ENCODE data around the gene EEF1A2. TPM values are rescaled to one million over a fixed set of nuclear protein-coding genes. Genes with fewer than 3 reads are reported as not detected.
"Not testable (repeated sequence)": the region's sequence is repeated elsewhere in the genome, so short reads cannot be mapped to it uniquely, and the experiment has no call there.

The EEF1A2 gene
- total RNA-seq, 1 experiment from 2014 or later, result 0.46 TPM

DNA sequence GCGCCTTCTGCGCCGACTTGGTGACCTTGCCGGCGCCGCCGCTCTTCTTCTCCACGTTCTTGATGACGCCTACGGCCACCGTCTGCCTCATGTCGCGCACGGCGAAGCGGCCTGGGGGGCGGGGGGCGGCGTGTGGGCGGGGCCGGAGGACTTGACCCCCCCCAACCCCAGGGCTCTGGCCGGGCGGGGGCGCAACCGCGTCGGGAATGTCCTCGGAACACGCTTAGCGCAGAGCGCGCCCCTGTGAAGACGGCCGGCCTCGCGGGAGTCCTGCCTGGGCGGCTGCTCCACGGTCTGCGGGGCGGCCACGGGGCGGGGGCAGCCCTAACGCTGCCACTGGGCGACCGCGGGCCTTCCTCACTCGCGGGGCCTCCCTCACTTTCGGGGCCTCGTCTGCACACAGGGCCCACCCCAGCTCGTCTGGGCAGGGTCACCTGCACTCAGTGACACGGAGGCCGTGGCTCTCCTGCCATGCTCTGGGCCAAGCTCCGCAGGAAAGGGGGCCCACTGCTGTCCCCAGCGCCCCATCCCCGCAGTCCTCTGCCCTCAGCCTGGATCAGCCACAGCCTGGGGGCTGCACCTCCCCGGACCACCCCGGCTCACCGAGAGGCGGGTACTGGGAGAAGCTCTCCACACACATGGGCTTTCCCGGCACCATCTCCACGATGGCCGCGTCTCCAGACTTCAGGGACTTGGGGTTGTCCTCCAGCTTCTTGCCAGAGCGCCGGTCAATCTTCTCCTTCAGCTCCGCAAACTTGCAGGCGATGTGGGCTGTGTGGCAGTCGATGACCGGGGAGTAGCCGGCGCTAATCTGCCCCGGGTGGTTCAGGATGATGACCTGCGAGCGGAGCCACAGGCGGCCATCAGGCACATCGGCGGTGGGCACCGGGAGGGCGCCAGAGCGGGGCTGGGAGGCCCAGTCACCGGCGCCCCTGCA lies 10.3 kb downstream of the EEF1A2 start:
- no peak for DNase-seq (ENCODE audit: low read depth)

DNA sequence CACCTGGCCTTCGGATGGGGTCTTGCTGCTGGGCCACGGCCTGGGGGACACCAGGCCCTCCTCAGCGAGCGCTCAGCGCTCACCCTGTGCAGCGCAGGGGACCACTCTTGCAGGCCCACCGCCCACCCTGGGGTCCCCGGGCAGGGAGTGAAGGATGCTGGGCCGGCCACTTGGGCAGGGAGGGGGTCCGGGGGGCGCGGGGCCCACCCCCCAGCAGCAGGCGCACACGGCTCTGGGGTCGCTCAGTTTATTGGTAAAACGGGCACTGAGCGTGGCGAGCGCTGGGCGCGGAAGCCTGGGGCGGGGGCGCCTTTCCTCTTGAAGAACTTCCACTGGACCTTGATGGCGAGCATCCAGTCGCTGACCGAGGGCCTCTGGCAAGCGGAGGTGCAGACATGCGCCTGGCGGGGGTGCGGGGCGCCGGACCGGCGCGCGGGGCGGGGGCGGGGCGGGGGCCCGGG lies 11.1 kb downstream of the EEF1A2 start:
- no peak for DNase-seq (ENCODE audit: low read depth)

DNA sequence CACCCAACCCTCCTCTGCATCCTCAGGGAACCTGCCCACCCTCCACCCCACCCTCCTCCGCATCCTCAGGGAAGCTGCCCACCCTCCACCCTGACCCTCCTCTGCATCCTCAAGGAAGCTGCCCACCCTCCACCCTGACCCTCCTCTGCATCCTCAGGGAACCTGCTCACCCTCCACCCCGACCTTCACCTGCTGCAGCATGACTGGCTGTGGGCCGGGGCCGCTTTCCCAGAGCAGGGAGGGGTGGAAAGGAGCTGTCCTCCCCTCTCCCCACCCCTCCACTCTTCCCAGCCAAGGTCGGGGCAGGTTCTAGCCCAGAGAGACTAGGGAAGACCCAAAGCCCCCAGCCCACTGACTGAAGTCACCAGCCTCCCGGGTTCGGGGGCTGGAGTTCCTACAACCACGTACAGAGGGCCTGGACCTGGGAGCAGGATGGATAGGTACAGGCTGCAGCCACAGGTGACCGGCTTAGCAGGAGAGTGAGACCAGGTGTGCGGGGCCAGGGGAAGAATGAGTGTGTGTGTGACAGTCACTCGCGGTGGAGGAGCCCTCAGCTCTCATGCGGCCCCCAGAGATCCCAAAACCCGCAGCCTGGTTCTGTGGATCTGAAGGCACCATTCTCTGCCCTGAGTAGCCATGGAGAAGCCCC lies 11.6 kb downstream of the EEF1A2 start:
- DNase-seq (ENCODE audit: low read depth), result no peak

DNA sequence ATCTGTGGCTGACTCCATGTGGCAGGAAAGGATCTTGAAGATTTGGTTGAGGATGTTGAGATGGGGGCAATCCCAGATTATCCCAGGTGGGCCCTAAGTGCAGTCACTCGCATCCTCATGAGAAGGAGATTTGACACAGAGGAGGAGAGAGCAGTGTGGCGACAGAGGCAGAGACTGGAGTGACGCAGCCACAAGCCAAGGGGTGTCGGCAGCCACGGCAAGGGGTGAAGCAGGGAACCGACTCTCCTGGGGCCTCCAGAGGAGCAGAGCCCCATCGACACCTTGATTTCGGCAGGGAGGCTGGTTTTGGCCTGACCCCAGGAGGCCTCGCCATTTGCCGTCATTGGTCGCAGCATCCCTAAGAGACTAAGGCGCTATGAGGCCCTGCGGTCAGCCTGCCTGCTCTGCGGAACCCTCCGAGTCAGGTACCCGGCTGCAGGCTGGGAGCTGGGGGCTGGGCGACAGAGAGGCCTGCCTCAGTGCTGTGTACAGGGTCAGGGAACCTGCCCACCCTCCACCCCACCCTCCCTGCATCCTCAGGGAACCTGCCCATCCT lies 12.5 kb downstream of the EEF1A2 start:
- no peak for DNase-seq (ENCODE audit: low read depth)

DNA sequence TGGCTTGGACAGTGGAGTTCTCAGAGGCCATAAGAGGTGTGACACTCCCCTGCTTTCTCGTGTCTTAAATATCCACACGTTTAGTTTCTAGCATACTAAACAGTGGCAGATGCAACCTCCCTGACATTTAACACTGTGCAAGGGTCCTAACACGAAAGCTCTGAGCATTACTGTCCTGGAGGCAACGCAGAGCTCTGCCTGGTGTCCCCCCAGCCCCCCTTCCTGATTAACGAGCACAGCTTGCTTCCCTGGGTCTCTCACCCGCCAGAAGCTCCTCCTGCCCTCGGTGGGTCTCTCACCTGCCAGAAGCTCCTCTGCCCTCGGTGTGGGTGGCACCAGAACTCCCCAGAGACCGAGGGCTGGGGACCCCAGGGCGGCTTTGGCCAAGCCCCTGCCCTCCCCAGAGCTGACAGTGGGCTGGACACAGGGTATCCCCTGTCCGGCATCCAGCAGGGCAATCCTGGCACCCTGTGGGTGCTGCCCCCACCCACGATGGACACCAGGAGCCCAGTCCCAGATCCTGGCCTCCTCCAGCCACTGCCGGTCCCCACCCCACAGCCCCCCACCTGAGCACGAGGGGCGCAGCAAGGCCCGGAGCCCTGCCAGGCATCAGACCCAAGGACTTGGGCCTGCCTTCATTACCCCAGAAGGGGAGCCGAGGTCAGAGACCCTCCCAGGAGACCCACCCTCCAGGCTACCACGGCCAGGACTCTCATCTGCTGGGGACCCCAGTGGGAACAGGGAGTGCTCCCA lies 14.1 kb downstream of the EEF1A2 start:
- no peak for DNase-seq (ENCODE audit: low read depth)

DNA sequence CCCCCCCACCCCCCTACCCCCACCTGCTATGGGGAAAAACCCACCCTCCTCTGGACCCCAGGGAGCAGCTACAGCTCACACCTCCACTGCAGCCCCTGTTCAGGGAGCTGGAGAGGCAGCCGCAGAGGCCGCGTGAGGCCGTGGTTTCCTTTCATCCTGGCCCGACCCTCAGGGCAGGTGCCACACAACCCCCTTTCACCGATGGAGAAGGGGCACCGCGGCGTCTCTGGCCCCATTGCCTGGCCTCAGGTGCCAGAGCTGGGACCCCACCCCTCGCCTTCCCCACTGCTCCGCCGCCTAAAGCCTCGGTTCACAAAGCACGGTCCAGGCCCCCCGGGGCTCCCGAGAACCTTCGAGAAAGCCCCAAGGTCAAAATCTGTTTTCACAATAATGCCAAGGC lies 14.6 kb downstream of the EEF1A2 start:
- no peak for DNase-seq (ENCODE audit: low read depth)

DNA sequence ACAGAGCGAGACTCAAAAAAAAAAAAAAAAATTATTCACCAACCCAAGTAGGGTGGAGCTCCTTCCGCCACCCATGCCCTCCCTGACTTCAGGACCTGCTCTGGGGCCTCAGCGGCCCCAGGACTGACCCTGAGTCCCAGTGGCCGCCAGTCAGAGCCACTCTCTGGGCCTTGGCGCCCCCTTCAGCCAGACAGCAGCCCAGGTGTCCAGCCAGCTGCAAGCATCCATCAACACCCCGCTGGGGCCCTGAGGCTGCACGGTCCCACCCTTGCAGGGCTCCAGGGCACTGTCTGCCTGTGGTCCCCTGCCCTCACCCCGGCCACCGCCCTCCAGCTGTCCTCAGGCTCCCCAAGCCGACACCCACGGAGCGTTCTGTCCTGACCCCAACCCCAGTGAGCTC lies 15.0 kb downstream of the EEF1A2 start:
- no peak for DNase-seq (ENCODE audit: low read depth)

DNA sequence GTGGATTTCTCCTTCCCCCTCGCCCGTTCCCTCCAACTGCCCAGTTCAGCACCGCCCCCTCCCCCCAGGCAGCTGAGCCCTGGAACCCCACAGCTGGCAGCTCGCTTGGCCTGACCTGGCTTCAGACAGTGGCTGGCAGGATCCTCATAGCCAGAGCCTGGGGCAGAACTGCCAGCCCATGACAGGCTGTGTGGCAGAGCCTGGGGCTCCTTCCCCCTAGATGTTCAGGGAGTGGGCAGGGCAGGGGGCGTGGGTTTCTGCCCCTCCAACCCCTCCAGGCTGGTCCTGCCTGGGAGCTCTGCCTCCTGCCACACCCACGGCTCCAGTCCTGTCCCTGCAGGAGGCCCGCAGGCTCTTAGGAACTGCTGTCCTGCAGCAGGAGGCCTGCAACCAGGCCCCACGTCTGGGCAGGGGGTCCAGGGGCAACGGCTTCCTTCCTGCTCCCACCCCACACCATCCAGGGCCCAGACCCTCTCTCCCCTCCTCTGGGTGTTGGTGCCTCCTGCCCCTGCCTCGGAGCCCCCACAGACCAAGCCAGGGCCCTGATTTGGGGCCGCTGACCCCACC lies 16.8 kb downstream of the EEF1A2 start:
- DNase-seq (ENCODE audit: low read depth), result no peak

DNA sequence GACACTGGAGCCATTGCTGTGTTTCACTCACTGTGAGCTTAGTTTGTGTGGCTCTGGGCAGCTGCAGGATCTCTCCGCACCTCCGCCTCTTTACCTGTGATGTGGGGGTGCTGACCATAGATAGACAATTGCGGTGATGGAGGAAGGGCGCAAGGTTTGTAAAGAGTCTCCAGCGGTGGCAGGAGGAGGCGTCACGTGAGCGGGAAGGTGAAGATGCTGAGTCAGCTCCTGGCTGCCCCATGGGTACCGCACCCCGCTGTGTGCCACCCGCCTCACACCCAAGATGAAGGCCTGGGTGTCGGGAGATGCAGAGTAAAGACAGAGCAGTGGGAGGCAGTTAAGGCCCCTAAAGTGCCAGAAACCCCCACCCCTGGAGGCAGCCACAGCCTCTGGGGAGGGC lies 17.4 kb downstream of the EEF1A2 start:
- no peak for DNase-seq (ENCODE audit: low read depth)

DNA sequence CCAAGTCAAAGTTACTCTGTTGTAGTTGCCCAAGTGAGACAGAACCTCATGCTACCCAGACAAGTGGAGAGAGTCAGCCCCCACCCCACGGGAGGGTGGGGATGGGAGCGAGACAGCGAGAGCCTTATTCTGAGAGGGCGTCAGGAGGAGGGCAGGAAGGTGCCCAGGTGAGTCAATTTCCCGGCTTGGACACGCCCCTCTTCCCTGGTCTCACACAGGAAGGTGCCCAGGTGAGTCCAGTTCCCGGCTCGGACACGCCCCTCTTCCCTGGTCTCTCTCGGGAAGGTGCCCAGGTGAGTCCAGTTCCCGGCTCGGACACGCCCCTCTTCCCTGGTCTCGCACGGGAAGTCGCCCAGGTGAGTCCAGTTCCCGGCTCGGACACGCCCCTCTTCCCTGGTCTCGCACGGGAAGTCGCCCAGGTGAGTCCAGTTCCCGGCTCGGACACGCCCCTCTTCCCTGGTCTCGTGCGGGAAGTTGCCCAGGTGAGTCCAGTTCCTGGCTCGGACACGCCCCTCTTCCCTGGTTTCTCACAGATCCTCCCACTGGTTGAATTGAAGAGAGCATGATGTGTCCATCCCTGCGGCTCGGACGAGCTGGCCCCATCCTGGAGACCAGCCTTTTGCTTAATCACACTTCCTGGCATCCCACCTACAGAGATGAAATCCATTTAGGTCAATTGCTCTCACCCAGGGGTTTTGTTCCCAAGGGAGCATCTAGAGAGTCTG lies 19.0 kb downstream of the EEF1A2 start:
- DNase-seq (ENCODE audit: low read depth), result not testable (repeated sequence)

DNA sequence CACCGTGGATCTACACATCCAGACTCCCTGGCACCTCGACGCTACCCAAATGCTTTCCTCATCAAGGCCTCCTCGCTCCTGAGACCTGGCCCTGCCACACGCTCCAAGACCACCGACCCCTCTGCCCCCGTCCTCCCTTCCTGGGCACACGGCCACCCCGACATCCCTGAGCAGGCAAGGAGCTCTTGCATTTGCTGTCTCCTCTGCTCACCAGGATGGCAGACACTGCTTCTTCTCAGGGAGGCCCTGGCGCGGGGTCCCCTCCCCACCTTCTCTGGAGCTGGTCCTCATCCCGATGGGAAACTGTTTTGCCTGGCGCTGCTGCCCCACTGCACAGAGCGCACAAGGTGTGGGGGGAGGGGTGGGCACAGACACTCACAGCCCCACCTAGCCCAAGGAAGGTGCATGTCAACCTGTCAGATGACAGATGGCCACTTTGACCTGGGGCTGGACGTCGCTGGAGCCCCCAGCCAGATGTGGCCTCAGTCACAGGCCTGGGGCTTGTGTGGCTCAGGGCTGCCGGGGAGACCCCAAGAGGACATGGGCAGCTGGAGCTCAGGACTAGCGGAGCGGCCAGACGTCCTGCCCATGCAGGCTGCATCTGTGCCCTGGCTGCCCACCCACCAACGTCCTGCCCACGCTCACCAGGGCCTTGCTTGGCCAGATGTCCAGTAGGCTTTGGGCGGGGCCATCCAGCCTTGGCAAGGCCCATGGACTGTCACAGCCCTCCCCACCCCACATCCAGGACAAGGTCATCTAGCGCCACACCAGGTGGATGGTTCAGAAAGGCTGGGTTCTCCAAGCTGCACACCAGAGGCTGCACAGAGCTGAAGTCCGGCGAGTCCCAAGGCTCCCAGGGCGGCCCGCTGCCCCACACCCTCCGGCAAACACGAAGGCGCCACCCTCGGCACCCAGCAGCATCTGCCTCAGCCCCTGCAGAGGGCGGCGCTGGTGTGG lies 20.3 kb downstream of the EEF1A2 start:
- DNase-seq (ENCODE audit: low read depth), result no peak

DNA sequence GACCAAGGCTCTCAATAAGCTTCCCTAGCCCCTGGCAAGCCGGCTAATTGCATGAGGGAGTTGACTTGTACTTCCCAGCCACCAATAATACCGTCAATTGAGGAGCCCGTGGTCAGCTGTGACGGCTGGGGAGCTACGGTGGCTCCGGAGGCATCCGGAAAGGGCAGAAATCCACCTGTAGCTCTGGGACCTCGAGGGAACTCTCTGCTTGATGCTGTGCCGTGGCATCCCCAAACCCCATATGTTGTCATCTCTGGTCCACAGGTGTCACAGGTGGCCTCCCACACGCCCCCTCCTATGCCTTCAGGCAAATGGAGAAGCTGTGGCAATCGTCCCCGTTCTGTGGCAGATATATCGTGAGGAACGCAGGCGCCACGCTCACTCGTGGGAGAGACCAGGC lies 20.9 kb downstream of the EEF1A2 start:
- DNase-seq (ENCODE audit: low read depth), result no peak

DNA sequence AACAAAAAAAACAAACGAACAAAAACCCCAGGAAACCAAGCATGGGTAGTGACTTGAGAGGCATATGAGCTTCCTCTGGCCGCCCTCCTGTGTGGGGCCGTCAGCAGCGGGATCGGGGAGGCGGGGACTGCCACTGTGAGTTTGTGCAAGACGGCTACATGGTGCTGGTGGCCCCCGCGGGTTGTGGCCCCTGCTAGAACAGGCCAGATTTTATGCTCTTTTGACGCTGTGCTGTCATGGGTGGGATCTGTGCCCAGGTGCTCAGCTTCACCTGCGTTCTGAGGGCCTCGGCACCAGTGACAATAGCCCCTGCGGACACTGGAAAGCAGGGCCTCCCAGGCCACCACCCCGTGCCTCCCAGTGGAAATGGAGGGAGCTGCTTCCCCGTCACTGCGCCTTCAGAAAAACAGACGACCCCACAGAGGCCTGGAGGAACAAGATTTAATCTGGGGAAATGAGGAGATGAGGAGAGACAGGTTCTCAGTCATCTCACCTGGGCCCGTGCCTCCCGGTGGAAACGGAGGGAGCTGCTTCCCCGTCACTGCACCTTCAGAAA lies 21.7 kb downstream of the EEF1A2 start:
- DNase-seq (ENCODE audit: low read depth), result no peak

DNA sequence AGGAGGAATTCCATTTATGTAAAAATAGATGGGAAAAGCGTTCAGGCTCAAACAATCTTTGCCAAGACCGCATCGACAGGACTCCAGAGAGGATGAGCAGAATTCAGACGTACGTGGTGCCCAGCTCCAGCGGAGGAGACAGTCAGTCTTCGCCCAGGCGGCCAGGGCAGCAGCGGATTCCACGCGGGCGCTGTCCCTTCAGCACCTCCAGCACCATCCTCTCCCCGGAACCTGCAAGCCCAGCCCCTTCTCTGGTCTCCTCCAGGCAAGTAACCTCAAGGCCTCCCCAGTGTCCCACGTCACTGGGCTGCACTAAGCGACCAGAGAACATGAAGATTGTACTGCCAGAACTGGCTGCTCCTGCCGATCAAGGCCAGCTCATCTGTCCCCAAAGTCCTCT lies 23.7 kb downstream of the EEF1A2 start:
- DNase-seq (ENCODE audit: low read depth), result peak; percentile 18

DNA sequence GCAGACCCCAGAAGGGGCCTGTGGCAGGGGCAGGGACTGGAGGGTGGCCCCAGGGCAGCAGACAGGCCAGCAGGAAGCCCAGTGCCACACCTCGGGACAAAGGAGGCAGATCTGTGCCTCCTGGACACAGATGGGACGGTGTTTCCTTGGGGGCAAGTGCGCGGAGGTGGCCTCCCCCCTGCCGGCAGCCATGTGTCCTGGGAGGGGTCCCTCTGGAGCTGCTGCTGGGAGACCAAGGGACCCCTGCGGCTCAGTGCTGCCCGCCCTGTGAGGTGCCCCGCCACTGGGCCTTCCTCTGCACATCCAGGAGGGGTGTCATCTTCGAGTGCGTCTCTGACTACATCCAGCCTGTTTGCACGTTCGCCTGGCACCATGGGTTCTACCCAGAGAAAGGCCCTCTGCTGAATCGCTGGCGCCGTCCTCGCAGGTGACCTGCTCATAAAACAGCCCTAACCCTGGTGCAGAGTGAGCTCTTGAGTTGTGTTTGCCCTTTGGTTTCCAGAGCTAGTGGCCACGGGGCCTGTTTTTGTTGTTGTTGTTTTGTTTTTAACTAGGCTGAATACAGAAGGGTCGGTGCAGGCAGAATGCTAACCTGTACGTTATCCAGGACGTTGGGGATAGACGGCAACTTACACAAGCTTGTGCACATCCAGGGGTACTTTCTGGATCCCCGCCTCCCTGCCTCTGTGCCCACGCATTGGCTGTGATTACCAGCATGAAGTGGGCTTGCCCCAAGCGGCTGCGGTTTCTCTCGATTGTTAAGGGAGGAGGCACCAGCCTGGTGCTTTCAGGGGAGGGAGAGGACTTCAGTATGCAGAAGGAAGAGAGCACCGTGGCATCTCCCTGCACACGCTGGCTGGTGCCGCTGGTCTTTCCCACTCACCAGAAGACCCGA lies 25.1 kb downstream of the EEF1A2 start:
- no peak for DNase-seq (ENCODE audit: low read depth)

DNA sequence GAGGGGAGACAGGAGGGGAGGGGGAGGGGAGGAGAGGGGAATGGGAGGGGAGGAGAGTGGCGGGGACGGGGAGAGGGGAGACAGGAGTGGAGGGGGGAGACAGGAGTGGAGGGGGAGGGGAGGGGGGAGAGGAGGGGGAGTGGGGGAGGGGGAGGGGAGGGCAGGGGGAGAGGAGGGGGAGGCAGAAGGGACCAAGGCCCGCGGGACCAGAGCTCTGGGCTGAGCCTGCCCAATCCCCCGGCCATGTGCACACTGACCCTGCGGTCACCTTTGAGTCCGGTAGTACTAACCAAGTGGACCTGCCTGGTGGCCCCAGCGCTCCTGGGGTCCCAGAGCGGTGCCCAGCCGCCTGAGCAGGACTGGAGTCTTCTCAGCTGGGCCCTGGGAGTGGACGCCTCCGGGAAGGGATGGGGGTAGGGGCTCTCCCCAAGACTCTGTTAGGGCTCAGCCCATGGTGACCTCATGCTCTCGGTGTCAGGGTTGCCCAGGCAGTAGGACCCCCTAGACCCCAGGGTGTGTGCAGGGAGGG lies 26.0 kb downstream of the EEF1A2 start:
- DNase-seq (ENCODE audit: low read depth), result no peak

DNA sequence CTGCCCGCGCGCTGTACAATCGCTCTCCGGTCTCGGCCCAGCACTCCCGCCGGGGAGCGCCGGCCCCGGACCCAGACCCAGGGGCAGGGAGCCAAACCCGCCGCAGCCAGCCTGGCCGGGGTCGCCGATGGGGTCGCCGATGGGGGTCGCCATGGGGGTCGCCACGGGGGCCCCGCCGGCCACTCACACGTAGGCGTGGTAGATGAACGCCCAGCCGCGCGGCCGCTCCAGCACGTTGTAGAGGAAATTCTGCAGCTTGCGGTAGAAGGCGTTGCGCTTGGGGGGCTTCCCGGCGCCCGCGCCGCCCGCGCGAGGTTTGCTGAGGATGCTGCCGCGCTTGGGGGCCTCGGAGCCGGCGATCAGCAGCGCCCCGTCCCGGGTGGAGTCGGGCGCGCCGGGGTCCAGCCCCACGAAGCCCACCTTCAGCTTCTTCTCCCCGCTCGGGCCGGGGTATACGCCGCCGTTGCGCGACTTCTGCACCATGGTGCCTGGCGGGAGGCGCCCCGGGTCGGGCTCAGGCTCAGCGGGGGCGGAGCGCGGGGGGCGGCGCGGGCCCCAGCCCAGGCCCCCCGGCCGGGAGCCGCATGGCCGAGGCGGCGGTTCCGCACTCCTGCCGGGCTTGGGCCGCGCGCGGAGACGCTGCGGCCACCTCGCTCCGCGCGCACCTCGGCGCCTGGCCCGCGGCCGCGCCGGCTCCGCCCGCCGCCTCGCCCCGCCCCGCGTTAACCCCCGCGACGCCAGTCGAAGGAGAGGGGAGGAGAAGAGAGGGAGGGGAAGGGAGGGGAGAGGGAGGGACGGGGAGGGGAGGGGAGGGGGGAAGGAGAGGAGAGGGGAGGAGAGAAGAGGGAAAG lies 26.7 kb downstream of the EEF1A2 start, which contains the start of gene KCNQ2:
KCNQ2 (minus strand) TSS at position 675 of the 851 bp plus-strand sequence; CDS start at position 483, 192 bp downstream.
- DNase-seq (ENCODE audit: low read depth), result no peak
